ENCODE data around the gene SNRPA.
"Not testable (repeated sequence)": the region's sequence is repeated elsewhere in the genome, so short reads cannot be mapped to it uniquely, and the experiment has no call there.

The SNRPA gene

DNA sequence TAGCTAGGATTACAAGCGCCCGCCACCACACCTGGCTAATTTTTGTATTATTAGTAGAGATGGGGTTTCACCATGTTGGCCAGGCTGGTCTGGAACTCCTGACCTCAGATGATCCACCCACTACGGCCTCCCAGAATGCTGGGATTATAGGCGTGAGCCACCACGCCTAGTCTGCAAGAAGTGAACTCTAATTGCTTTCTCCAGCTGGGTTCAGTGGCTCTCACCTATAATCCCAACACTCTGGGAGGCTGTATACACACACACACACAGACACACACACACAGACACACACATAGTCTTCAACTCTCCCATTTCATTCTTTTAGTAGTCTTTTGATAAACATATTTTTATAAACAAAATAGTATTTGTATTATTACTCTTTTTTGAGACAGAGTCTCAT, 20.9 kb upstream of the SNRPA start:
- not testable (repeated sequence) for H4K91ac ChIP-seq (ENCODE audit: low read depth, low read length); H3K9ac ChIP-seq (ENCODE audit: low read length); H2AFZ ChIP-seq (ENCODE audit: insufficient read depth, low read length, poor library complexity); H3K18ac ChIP-seq (ENCODE audit: low read length); H3K27ac ChIP-seq (ENCODE audit: low read depth, low read length); H3K4ac ChIP-seq (ENCODE audit: low read depth, low read length); H3K4me2 ChIP-seq (ENCODE audit: low read length); H3K23ac ChIP-seq (ENCODE audit: low read length); H2BK5ac ChIP-seq (ENCODE audit: low read depth, low read length, poor library complexity); H2AK5ac ChIP-seq (ENCODE audit: low read length); H3K4me3 ChIP-seq (ENCODE audit: low read depth, low read length); H3K79me2 ChIP-seq (ENCODE audit: control insufficient read depth, insufficient read depth, low read length, poor library complexity); H3K9me3 ChIP-seq (ENCODE audit: insufficient read depth, low read depth, low read length); DNase-seq; H2BK120ac ChIP-seq (ENCODE audit: insufficient read depth, low read length, poor library complexity); H4K12ac ChIP-seq (ENCODE audit: low read depth, low read length); H3K79me1 ChIP-seq (ENCODE audit: low read length); H3K14ac ChIP-seq (ENCODE audit: low read length); H2BK12ac ChIP-seq (ENCODE audit: low read length); H4K8ac ChIP-seq (ENCODE audit: low read depth, low read length); H3K27me3 ChIP-seq (ENCODE audit: insufficient read depth, low read length); H3K4me1 ChIP-seq (ENCODE audit: control insufficient read depth in 1 of 2, insufficient read depth in 2 of 2, low read length in 2 of 2)
- no CpG with 5 or more reads among the region's 5 CpGs for WGBS (ENCODE audit: extremely low coverage, insufficient coverage, insufficient read length)
- H3K36me3 ChIP-seq (ENCODE audit: control insufficient read depth in 1 of 2, insufficient read depth in 2 of 2, low read length in 2 of 2) = peaks cover 68 to 86% of the 10 kb centered on the region in 2 experiments

DNA sequence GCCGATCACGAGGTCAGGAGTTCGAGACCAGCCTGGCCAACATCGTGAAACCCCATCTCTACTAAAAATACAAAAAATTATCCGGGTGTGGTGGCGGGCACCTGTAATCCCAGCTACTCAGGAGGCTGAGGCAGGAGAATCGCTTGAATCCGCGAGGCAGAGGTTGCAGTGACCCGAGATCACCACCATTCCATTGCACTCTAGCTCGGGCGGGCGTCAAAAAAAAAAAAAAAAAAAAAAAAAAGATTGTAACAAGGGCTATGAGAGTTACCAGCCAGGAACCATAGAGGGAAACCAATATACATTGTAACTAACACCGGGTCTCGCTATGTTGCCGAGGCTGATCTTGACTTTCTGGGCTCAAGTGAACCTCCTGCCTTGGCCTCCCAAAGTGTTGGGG, 18.7 kb upstream of the SNRPA start:
- H3K9me3 ChIP-seq (ENCODE audit: insufficient read depth, low read depth, low read length); H3K4me2 ChIP-seq (ENCODE audit: low read length); H3K79me1 ChIP-seq (ENCODE audit: low read length); H3K27ac ChIP-seq (ENCODE audit: low read depth, low read length); H3K79me2 ChIP-seq (ENCODE audit: control insufficient read depth, insufficient read depth, low read length, poor library complexity); H3K4ac ChIP-seq (ENCODE audit: low read depth, low read length); H3K4me3 ChIP-seq (ENCODE audit: low read depth, low read length); H2BK5ac ChIP-seq (ENCODE audit: low read depth, low read length, poor library complexity); H2BK120ac ChIP-seq (ENCODE audit: insufficient read depth, low read length, poor library complexity); H2AK5ac ChIP-seq (ENCODE audit: low read length); H3K27me3 ChIP-seq (ENCODE audit: insufficient read depth, low read length); DNase-seq; H4K8ac ChIP-seq (ENCODE audit: low read depth, low read length); H3K4me1 ChIP-seq (ENCODE audit: control insufficient read depth in 1 of 2, insufficient read depth in 2 of 2, low read length in 2 of 2); H3K23ac ChIP-seq (ENCODE audit: low read length); H2BK12ac ChIP-seq (ENCODE audit: low read length); H4K12ac ChIP-seq (ENCODE audit: low read depth, low read length); H3K18ac ChIP-seq (ENCODE audit: low read length); H3K14ac ChIP-seq (ENCODE audit: low read length); H4K91ac ChIP-seq (ENCODE audit: low read depth, low read length); H3K9ac ChIP-seq (ENCODE audit: low read length); H2AFZ ChIP-seq (ENCODE audit: insufficient read depth, low read length, poor library complexity): not testable (repeated sequence)
- no CpG with 5 or more reads among the region's 16 CpGs for WGBS (ENCODE audit: extremely low coverage, insufficient coverage, insufficient read length)
- H3K36me3 ChIP-seq (ENCODE audit: control insufficient read depth in 1 of 2, insufficient read depth in 2 of 2, low read length in 2 of 2) = peaks cover 72 to 87% of the 10 kb centered on the region in 2 experiments

DNA sequence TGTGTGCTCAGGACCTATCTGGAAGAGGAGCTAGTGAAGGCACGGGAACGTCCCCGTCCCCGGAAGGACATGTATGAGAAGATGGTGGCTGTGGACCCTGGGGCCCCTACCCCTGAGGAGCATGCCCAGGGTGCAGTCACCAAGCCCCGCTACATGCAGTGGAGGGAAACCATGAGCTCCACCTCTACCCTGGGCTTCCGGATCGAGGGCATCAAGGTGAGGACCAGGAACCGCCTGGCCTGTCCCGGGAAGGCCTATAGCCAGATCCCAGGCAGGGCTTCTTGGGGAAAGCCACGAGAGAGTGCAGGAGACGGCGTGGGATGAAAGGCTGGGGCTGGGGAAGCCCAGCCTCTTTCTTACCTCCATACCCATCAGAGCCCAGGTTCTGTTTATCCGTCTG, 17.9 kb upstream of the SNRPA start:
- Histone ChIP-seq H2BK120ac (ENCODE audit: insufficient read depth, low read length, poor library complexity) (no peak overlapping the region), H3K79me1 (ENCODE audit: low read length) (no peaks in the 10 kb centered on the region), H3K36me3 (ENCODE audit: control insufficient read depth in 1 of 2, insufficient read depth in 2 of 2, low read length in 2 of 2) (peaks cover 71 to 83% of the 10 kb centered on the region in 2 experiments), H4K91ac (ENCODE audit: low read depth, low read length) (no peak overlapping the region), H3K4me3 (ENCODE audit: low read depth, low read length) (no peak overlapping the region), H3K4me2 (ENCODE audit: low read length) (no peak overlapping the region), H3K23ac (ENCODE audit: low read length) (no peak overlapping the region), H2AFZ (ENCODE audit: insufficient read depth, low read length, poor library complexity) (no peak overlapping the region), H3K4ac (ENCODE audit: low read depth, low read length) (no peak overlapping the region), H4K8ac (ENCODE audit: low read depth, low read length) (no peak overlapping the region), H3K9me3 (ENCODE audit: insufficient read depth, low read depth, low read length) (no peaks in the 10 kb centered on the region), H2BK12ac (ENCODE audit: low read length) (no peak overlapping the region), H2AK5ac (ENCODE audit: low read length) (no peak overlapping the region), H3K27me3 (ENCODE audit: insufficient read depth, low read length) (no peaks in the 10 kb centered on the region), H2BK5ac (ENCODE audit: low read depth, low read length, poor library complexity) (no peak overlapping the region), H3K79me2 (ENCODE audit: control insufficient read depth, insufficient read depth, low read length, poor library complexity) (no peaks in the 10 kb centered on the region), H4K12ac (ENCODE audit: low read depth, low read length) (no peak overlapping the region), H3K27ac (ENCODE audit: low read depth, low read length) (no peak overlapping the region), H3K9ac (ENCODE audit: low read length) (no peak overlapping the region), H3K4me1 (ENCODE audit: control insufficient read depth in 1 of 2, insufficient read depth in 2 of 2, low read length in 2 of 2) (no peaks in the 10 kb centered on the region), H3K14ac (ENCODE audit: low read length) (no peak overlapping the region), H3K18ac (ENCODE audit: low read length) (no peak overlapping the region)
- no peak for DNase-seq
- WGBS (ENCODE audit: extremely low coverage, insufficient coverage, insufficient read length) = no CpG with 5 or more reads among the region's 13 CpGs

DNA sequence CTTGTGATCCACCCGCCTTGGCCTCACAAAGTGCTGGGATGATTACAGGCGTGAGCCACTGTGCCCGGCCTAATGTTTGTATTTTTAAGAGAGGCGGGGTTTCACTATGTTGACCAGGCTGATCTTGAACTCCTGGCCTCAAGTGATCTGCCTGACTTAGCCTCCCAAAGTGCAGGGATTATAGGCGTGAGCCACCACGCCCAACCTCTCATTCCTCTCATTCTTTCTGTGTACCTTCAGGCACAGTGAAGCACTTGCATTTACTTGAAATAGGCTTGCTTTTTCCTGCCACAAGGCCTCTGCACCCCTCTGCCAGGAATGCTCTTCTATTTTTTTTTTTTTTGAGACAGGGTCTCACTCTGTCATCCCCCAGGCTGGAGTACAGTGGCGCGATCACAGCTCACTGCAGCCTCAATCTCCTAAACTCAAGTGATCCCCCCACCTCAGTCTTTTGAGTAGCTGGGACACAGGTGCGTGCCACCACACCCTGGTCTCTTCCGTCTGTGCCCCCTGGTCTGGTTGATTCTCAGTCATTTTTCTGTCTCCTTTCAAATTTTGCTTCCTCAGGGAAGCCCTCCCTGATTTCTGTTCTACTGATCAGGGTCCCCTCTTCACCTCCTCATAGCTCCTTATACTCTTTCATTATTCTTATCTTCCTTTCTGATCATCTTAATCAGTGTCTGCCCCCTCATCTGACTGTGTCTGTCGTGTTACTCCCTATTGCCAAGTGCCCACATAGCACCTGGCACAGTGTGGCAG, 15.8 kb upstream of the SNRPA start:
- no peak overlapping the region for H4K12ac ChIP-seq (ENCODE audit: low read depth, low read length)
- no peak overlapping the region for H3K14ac ChIP-seq (ENCODE audit: low read length)
- no peaks in the 10 kb centered on the region for H3K4me1 ChIP-seq (ENCODE audit: control insufficient read depth in 1 of 2, insufficient read depth in 2 of 2, low read length in 2 of 2)
- peaks cover 74 to 85% of the 10 kb centered on the region in 2 experiments for H3K36me3 ChIP-seq (ENCODE audit: control insufficient read depth in 1 of 2, insufficient read depth in 2 of 2, low read length in 2 of 2)
- H2AK5ac ChIP-seq (ENCODE audit: low read length) = no peak overlapping the region
- DNase-seq = peak in 1 of 2 donors; percentile 65
- H3K79me1 ChIP-seq (ENCODE audit: low read length) = no peaks in the 10 kb centered on the region
- no peaks in the 10 kb centered on the region for H3K9me3 ChIP-seq (ENCODE audit: insufficient read depth, low read depth, low read length)
- no CpG with 5 or more reads among the region's 11 CpGs for WGBS (ENCODE audit: extremely low coverage, insufficient coverage, insufficient read length)
- no peak overlapping the region for H3K23ac ChIP-seq (ENCODE audit: low read length)
- H3K9ac ChIP-seq (ENCODE audit: low read length) = no peak overlapping the region
- no peaks in the 10 kb centered on the region for H3K27me3 ChIP-seq (ENCODE audit: insufficient read depth, low read length)
- H2BK5ac ChIP-seq (ENCODE audit: low read depth, low read length, poor library complexity) = no peak overlapping the region
- H3K4me3 ChIP-seq (ENCODE audit: low read depth, low read length) = no peak overlapping the region
- H3K27ac ChIP-seq (ENCODE audit: low read depth, low read length) = no peak overlapping the region
- no peak overlapping the region for H3K4ac ChIP-seq (ENCODE audit: low read depth, low read length)
- no peak overlapping the region for H3K18ac ChIP-seq (ENCODE audit: low read length)
- no peak overlapping the region for H4K91ac ChIP-seq (ENCODE audit: low read depth, low read length)
- no peaks in the 10 kb centered on the region for H3K79me2 ChIP-seq (ENCODE audit: control insufficient read depth, insufficient read depth, low read length, poor library complexity)
- H2AFZ ChIP-seq (ENCODE audit: insufficient read depth, low read length, poor library complexity) = no peak overlapping the region
- no peak overlapping the region for H3K4me2 ChIP-seq (ENCODE audit: low read length)
- no peak overlapping the region for H2BK120ac ChIP-seq (ENCODE audit: insufficient read depth, low read length, poor library complexity)
- no peak overlapping the region for H2BK12ac ChIP-seq (ENCODE audit: low read length)
- H4K8ac ChIP-seq (ENCODE audit: low read depth, low read length) = no peak overlapping the region
